ENCODE measurements around the gene RAB30. TPM values are rescaled to one million over a fixed set of nuclear protein-coding genes. Genes with fewer than 3 reads are reported as not detected.

The RAB30 gene
- total and polyA plus RNA-seq, 9 of the 15 experiments (the other 6 are each of a cell fraction or from before 2014, with no cell fraction given), result 0.29 to 1.3 (median 1.0) TPM

- TF ChIP-seq, protein P1, sequence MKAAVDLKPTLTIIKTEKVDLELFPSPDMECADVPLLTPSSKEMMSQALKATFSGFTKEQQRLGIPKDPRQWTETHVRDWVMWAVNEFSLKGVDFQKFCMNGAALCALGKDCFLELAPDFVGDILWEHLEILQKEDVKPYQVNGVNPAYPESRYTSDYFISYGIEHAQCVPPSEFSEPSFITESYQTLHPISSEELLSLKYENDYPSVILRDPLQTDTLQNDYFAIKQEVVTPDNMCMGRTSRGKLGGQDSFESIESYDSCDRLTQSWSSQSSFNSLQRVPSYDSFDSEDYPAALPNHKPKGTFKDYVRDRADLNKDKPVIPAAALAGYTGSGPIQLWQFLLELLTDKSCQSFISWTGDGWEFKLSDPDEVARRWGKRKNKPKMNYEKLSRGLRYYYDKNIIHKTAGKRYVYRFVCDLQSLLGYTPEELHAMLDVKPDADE (conservative IDR thresholded peaks at IDR 0.05; ENCODE audit: control insufficient read depth, low read depth, low read length), result no peak
Measured at GRCh38 chr11:83078269-83078668, 6.6 kb upstream of the RAB30 start (continued).

GRCh38 chr11:83073884-83074283 lies 2.2 kb upstream of the RAB30 start:
- no peaks in the 10 kb centered on the region for H3K27me3 ChIP-seq (ENCODE audit: control insufficient read depth in 2 of 2, insufficient read depth in 2 of 2, low read length in 2 of 2)
- in situ Hi-C loops (cut with MboI), result no loop called here
- FAIRE-seq (no peak), ATAC-seq (no peak), DNase-seq (ENCODE audit: extremely low read depth in 1 of 4, low spot score in 3 of 4) (no peak)
- H3K9me1 ChIP-seq (ENCODE audit: control insufficient read depth, insufficient read depth, low read length), result no peaks in the 10 kb centered on the region
- peaks cover 12% of the 10 kb centered on the region in 2 experiments; a peak in 2 of 5 replicates for H3K4me1 ChIP-seq (replicated peaks in 1 of 2; ENCODE audit: control insufficient read depth in 2 of 2, insufficient read depth in 2 of 2, low read length in 2 of 2)
- no peak overlapping the region for H3K9ac ChIP-seq (ENCODE audit: insufficient read depth in 1 of 2, low read depth in 2 of 2, low read length in 2 of 2)
- ChIA-PET CTCF (ENCODE audit: low intra/inter-chr PET ratio) (interaction anchor here (0.5 kb wide), 1 partner anchor 109 kb away, joined by 3 read pairs; no protein-coding TSS in a partner anchor), POLR2A (interaction anchor here (0.6 to 1.7 kb wide), 6 partner anchors 8 to 235 kb away, joined by 3 to 6 read pairs (median 3); partner anchors contain the start of gene PCF11)
- no peak overlapping the region for H3K4me2 ChIP-seq (ENCODE audit: insufficient read depth, low read length)
- intact Hi-C loops (cut with micrococcal nuclease), result loop anchor here (5.0 kb wide), 1 partner anchor 67 kb away; no protein-coding TSS in a partner anchor
- H3K9me3 ChIP-seq (replicated peaks; ENCODE audit: control insufficient read depth, insufficient read depth, low read depth, low read length), result no peaks in the 10 kb centered on the region
- no peaks in the 10 kb centered on the region for H4K20me1 ChIP-seq (replicated peaks; ENCODE audit: control insufficient read depth, insufficient read depth, low read length)
- peaks cover 49% of the 10 kb centered on the region; the same call in 2 of the 3 replicates for H3K36me3 ChIP-seq (ENCODE audit: control insufficient read depth, insufficient read depth, low read length)
- peaks cover 31% of the 10 kb centered on the region for H3K79me2 ChIP-seq (ENCODE audit: control insufficient read depth, insufficient read depth, low read length)
- H3K27ac ChIP-seq (ENCODE audit: extremely low read depth, low read depth, low read length), result no peak overlapping the region
- BruUV-seq (replicated peaks), result no TSS peak
- H3K4me3 ChIP-seq, result no peak overlapping the region
- H2AFZ ChIP-seq (ENCODE audit: low read depth, low read length), result no peak overlapping the region
- TF ChIP-seq ZFX (CRISPR knock-in tag; IDR thresholded peaks at IDR 0.05) (no peak), SNRNP70 (optimal IDR thresholded peaks at IDR 0.05; ENCODE audit: low read depth, low read length) (no peak), ZNF143 (CRISPR knock-in tag; IDR thresholded peaks at IDR 0.05) (no peak), SIRT6 (IDR thresholded peaks at IDR 0.05; ENCODE audit: low read depth, low read length) (no peak), NR2C2 (CRISPR knock-in tag; IDR thresholded peaks at IDR 0.05) (no peak), NR2C2 (tag; IDR thresholded peaks at IDR 0.05) (no peak), JUND (IDR thresholded peaks at IDR 0.05; ENCODE audit: borderline replicate concordance, low read depth, low read length) (no peak), JUND (tag; IDR thresholded peaks at IDR 0.05; ENCODE audit: borderline replicate concordance, low read depth, low read length) (no peak), ZNF407 (IDR thresholded peaks at IDR 0.05; ENCODE audit: low read depth) (no peak), ZNF311 (CRISPR knock-in tag; IDR thresholded peaks at IDR 0.05) (no peak), ZSCAN32 (CRISPR knock-in tag; IDR thresholded peaks at IDR 0.05) (no peak), MTA2 (IDR thresholded peaks at IDR 0.05; ENCODE audit: low read depth) (no peak), SMARCA4 (IDR thresholded peaks at IDR 0.05) (no peak)
